ENCODE measurements around the gene CADM3.

GRCh38 chr1:159208175-159208825 is 36.9 kb downstream of the CADM3 start:
- TF ChIP-seq, protein P1, sequence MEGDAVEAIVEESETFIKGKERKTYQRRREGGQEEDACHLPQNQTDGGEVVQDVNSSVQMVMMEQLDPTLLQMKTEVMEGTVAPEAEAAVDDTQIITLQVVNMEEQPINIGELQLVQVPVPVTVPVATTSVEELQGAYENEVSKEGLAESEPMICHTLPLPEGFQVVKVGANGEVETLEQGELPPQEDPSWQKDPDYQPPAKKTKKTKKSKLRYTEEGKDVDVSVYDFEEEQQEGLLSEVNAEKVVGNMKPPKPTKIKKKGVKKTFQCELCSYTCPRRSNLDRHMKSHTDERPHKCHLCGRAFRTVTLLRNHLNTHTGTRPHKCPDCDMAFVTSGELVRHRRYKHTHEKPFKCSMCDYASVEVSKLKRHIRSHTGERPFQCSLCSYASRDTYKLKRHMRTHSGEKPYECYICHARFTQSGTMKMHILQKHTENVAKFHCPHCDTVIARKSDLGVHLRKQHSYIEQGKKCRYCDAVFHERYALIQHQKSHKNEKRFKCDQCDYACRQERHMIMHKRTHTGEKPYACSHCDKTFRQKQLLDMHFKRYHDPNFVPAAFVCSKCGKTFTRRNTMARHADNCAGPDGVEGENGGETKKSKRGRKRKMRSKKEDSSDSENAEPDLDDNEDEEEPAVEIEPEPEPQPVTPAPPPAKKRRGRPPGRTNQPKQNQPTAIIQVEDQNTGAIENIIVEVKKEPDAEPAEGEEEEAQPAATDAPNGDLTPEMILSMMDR (conservative IDR thresholded peaks at IDR 0.05; ENCODE audit: low read length), result no peak
- no peak for TF ChIP-seq EZH2phosphoT487 (IDR thresholded peaks at IDR 0.05; ENCODE audit: borderline replicate concordance, low read depth, low read length)

Data from OCI-LY7 (cell line).